Osteoblast (primary cell): Measurements from ENCODE around the gene RFTN1. TPM values are rescaled to one million over a fixed set of nuclear protein-coding genes. Genes with fewer than 3 reads are reported as not detected.

Experiments
- DNase-seq: peaks from one replicate; pipeline ENCODE4 v3.0.0; 2011; ENCODE audit warnings: low spot score, mixed read lengths; ENCODE audit not compliant: insufficient read length; ENCODE audit errors: missing footprints
- H2AFZ ChIP-seq: 2 replicates; pipeline ENCODE4 v1.6.0; 2011; ENCODE audit warnings: mild to moderate bottlenecking, low read length
- H3K27ac ChIP-seq: 2 replicates; pipeline ENCODE4 v1.5.1; 2011; ENCODE audit warnings: mild to moderate bottlenecking, low read depth, low read length, moderate library complexity
- H3K27me3 ChIP-seq: 2 replicates; pipeline ENCODE4 v1.6.0; 2012; ENCODE audit warnings: mild to moderate bottlenecking, control low read depth, inconsistent platforms, low read length, moderate library complexity; ENCODE audit not compliant: insufficient read depth
- H3K36me3 ChIP-seq: 2 replicates; pipeline ENCODE4 v1.5.1; 2011; ENCODE audit warnings: mild to moderate bottlenecking, low read length, control low read depth, moderate library complexity; ENCODE audit not compliant: insufficient read depth
- H3K4me1 ChIP-seq: 2 replicates; pipeline ENCODE4 v1.5.1; 2011; ENCODE audit warnings: mild to moderate bottlenecking, low read length, control low read depth, moderate library complexity; ENCODE audit not compliant: insufficient read depth
- H3K4me2 ChIP-seq: 2 replicates; pipeline ENCODE4 v1.6.0; 2011; ENCODE audit warnings: mild to moderate bottlenecking, low read length; ENCODE audit not compliant: insufficient read depth
- H3K4me3 ChIP-seq: fragments of 200-600 bp; sonication (generic); 3 replicates; pipeline ENCODE4 v1.5.1; 2012; ENCODE audit warnings: mild to moderate bottlenecking, low read length, inconsistent platforms; ENCODE audit not compliant: insufficient read depth
- H3K79me2 ChIP-seq: 2 replicates; pipeline ENCODE4 v1.6.0; 2012; ENCODE audit warnings: mild to moderate bottlenecking, low read length, control low read depth, inconsistent platforms; ENCODE audit not compliant: insufficient read depth
- H3K9me3 ChIP-seq: 2 replicates; pipeline ENCODE4 v1.5.1; 2011; ENCODE audit warnings: low read depth, low read length, control low read depth
- H4K20me1 ChIP-seq: 2 replicates; pipeline ENCODE4 v1.6.0; 2012; ENCODE audit warnings: mild to moderate bottlenecking, low read length, control low read depth; ENCODE audit not compliant: insufficient read depth
- total RNA-seq: library from RNA; depleted of rRNA; stranded (reverse); fragments of >200 nt; gene quantifications from 2 replicates; pipeline ENCODE4 v1.2.3, GENCODE V29; 2012
- TF ChIP-seq, protein P1 (sequence below): IDR thresholded peaks from 2 replicates; pipeline ENCODE4 v1.5.1; 2011; ENCODE audit warnings: mild to moderate bottlenecking, low read depth, low read length, moderate library complexity; ENCODE audit errors: extremely low read depth

RFTN1 gene
- total RNA-seq, 1 donor = 99.2 TPM

DNA sequence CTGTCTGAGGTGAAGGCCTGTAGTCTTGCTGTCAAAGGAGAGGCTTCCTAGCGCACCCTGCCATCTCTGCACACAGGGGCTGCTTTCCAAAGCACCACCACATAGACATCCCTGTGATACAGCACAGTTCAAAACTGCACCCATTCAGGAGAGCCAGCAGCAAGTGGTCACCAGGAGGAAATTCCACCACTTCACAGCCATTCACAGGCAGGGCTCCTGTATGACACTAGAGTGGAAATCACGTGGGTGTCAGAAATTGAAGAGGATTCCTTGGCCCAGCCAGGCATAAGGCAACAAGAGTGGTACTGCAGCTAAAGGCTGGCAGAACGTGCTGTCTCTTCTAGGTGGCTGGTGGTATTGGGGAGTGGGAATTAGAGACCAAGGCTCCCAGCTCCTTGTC, 102.8 kb downstream of the RFTN1 start:
- H4K20me1 ChIP-seq = peaks cover 29% of the 10 kb centered on the region

DNA sequence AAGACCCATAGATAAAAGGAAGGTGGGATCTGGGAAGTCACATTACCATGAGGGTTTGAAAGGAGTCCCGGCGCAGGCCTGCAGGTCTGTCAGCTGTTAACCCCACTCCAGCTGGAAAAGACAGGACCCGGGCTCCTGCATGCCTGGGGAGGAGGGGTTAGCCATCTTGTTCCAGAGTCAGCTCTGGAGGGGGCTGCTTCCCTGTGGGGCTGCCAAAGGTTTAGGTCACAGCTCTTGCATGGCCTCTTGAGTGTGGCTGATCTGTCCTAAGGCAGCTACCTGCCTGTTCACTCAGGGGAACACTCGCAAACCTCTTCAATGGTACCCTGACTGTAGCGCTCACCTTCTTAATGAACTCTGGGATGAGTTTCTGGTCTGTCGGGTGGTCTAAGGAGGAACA, 104.5 kb downstream of the RFTN1 start:
- H3K4me1 ChIP-seq = peaks cover 6% of the 10 kb centered on the region
- peaks cover 25% of the 10 kb centered on the region for H4K20me1 ChIP-seq
- no peak overlapping the region for H3K4me3 ChIP-seq

More for the DNA sequence above, 102.8 kb downstream of the RFTN1 start:
- peaks cover 6% of the 10 kb centered on the region for H3K4me1 ChIP-seq
- H3K4me2 ChIP-seq = no peak overlapping the region
- no peaks in the 10 kb centered on the region for H3K9me3 ChIP-seq
- peaks cover 9% of the 10 kb centered on the region for H3K36me3 ChIP-seq
- H3K4me3 ChIP-seq = no peak overlapping the region
- H3K27me3 ChIP-seq = no peaks in the 10 kb centered on the region
- H3K27ac ChIP-seq = no peak overlapping the region
- TF ChIP-seq, protein P1, sequence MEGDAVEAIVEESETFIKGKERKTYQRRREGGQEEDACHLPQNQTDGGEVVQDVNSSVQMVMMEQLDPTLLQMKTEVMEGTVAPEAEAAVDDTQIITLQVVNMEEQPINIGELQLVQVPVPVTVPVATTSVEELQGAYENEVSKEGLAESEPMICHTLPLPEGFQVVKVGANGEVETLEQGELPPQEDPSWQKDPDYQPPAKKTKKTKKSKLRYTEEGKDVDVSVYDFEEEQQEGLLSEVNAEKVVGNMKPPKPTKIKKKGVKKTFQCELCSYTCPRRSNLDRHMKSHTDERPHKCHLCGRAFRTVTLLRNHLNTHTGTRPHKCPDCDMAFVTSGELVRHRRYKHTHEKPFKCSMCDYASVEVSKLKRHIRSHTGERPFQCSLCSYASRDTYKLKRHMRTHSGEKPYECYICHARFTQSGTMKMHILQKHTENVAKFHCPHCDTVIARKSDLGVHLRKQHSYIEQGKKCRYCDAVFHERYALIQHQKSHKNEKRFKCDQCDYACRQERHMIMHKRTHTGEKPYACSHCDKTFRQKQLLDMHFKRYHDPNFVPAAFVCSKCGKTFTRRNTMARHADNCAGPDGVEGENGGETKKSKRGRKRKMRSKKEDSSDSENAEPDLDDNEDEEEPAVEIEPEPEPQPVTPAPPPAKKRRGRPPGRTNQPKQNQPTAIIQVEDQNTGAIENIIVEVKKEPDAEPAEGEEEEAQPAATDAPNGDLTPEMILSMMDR = no peak
- H3K79me2 ChIP-seq = peaks cover 32% of the 10 kb centered on the region
- DNase-seq = no peak
- H2AFZ ChIP-seq = no peak overlapping the region

DNA sequence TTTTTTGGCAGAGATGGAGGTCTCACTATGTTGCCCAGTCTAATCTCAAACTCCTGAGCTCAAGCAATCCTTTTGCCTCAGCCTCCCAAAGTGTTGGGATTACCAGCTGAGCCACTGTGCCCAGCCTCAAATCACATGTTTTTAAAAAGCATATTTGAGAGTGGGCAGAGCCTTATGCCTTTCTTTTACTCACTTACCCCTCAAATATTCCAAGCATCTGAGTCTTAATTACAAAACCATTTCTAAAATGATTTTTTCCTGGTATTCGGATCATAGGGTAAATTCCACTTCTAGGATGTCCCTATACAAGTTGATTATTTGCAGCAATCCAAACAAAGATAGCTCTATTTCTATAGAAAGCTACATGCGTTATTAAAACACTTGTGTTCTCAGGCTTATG, 106.1 kb downstream of the RFTN1 start:
- H2AFZ ChIP-seq = no peak overlapping the region
- H3K27ac ChIP-seq = no peak overlapping the region
- H3K36me3 ChIP-seq = peaks cover 9% of the 10 kb centered on the region
- no peaks in the 10 kb centered on the region for H3K9me3 ChIP-seq
- H3K4me3 ChIP-seq = no peak overlapping the region
- H3K4me2 ChIP-seq = no peak overlapping the region
- H3K4me1 ChIP-seq = peaks cover 13% of the 10 kb centered on the region
- TF ChIP-seq, protein P1 = no peak
- no peak for DNase-seq
- H3K79me2 ChIP-seq = peaks cover 17% of the 10 kb centered on the region
- no peaks in the 10 kb centered on the region for H3K27me3 ChIP-seq
- peaks cover 19% of the 10 kb centered on the region for H4K20me1 ChIP-seq

More for the DNA sequence above, 104.5 kb downstream of the RFTN1 start:
- Histone ChIP-seq H3K79me2 (peaks cover 27% of the 10 kb centered on the region), H3K4me2 (no peak overlapping the region), H3K27ac (no peak overlapping the region), H3K9me3 (no peaks in the 10 kb centered on the region), H2AFZ (no peak overlapping the region), H3K36me3 (peaks cover 9% of the 10 kb centered on the region), H3K27me3 (no peaks in the 10 kb centered on the region)
- TF ChIP-seq, protein P1 = no peak
- DNase-seq = no peak

DNA sequence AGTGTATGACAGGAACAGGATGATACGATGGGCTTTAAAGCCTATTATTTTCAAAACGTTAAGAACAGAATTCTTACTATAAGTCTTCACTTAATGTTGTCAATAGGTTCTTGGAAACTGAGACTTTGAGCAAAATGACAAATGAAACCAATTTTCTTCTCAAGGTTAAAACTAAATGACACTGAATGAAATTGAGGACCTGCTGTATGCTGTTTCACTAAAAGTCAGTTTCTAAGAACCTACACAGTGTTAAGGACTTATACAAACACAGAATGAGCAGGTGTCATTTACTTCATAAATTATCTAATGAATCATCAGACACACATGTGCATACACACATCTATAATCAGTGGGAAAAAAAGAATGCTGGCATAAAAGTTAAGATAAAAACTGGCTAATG, 106.9 kb downstream of the RFTN1 start:
- H3K79me2 ChIP-seq = peaks cover 20% of the 10 kb centered on the region
- H3K9me3 ChIP-seq = no peaks in the 10 kb centered on the region
- peaks cover 20% of the 10 kb centered on the region for H3K4me1 ChIP-seq
- H2AFZ ChIP-seq = no peak overlapping the region
- TF ChIP-seq, protein P1 = no peak
- no peak for DNase-seq
- H3K4me2 ChIP-seq = no peak overlapping the region
- no peak overlapping the region for H3K4me3 ChIP-seq
- no peak overlapping the region for H3K27ac ChIP-seq
- H4K20me1 ChIP-seq = peaks cover 18% of the 10 kb centered on the region
- peaks cover 9% of the 10 kb centered on the region for H3K36me3 ChIP-seq
- no peaks in the 10 kb centered on the region for H3K27me3 ChIP-seq
